Peyer's patch (tissue), 4 donors: ENCODE data around the gene B3GNT5.

Experiments
- POLR2A ChIP-seq, 2 donors: fragments of 450-650 bp; IDR thresholded peaks; one replicate each; pipeline ENCODE4 v1.5.1; 2017; ENCODE audit warnings: antibody characterized with exemption in 2 of 2, mild to moderate bottlenecking in 2 of 2, moderate library complexity in 2 of 2
- TF ChIP-seq, protein P1 (sequence below), 6 experiments: fragments of 450-650 bp in 4 of 6; fragments of 200-600 bp in 2 of 6; sonication (generic) in 1 of 6; IDR thresholded peaks; one replicate each; pipeline ENCODE4 v1.5.1; 2017 to 2019; ENCODE audit warnings: antibody characterized with exemption in 6 of 6, mild to moderate bottlenecking in 3 of 6, moderate library complexity in 1 of 6

DNA sequence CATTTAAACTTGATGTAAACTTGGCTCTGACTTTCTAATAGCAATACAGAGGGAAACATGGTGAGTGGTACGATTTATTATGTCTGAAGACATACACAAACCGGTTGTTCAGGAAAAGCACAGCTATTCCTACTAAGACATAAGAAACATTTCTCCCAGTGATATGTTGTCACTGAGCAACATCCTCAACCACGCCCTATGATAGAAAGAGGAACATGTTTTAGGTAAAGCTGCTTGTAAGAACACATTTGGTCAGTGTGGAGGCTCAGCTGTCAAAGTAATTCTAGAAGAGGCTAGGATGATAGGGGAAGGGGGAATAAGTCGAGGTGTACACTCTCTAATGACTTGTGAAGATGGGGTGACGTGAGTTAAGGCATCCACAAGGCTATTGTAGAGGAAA lies 42.7 kb upstream of the B3GNT5 start:
- TF ChIP-seq, protein P1, sequence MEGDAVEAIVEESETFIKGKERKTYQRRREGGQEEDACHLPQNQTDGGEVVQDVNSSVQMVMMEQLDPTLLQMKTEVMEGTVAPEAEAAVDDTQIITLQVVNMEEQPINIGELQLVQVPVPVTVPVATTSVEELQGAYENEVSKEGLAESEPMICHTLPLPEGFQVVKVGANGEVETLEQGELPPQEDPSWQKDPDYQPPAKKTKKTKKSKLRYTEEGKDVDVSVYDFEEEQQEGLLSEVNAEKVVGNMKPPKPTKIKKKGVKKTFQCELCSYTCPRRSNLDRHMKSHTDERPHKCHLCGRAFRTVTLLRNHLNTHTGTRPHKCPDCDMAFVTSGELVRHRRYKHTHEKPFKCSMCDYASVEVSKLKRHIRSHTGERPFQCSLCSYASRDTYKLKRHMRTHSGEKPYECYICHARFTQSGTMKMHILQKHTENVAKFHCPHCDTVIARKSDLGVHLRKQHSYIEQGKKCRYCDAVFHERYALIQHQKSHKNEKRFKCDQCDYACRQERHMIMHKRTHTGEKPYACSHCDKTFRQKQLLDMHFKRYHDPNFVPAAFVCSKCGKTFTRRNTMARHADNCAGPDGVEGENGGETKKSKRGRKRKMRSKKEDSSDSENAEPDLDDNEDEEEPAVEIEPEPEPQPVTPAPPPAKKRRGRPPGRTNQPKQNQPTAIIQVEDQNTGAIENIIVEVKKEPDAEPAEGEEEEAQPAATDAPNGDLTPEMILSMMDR (IDR thresholded peaks at IDR 0.05): no peak
- no peak for TF ChIP-seq POLR2A (IDR thresholded peaks at IDR 0.05)
